ENCODE data around the gene TRIM63. TPM values are rescaled to one million over a fixed set of nuclear protein-coding genes. Genes with fewer than 3 reads are reported as not detected.
A peak's percentile ranks its signal among the peaks of the same experiment; 100 is the strongest.

TRIM63 gene
- total RNA-seq, 3 donors from 2014 or later (not counting 1 experiment from before 2014, with no cell fraction given), result not detected

- intact Hi-C loops (cut with micrococcal nuclease), result loop anchor here (5.0 kb wide), 1 partner anchor 110 kb away; no protein-coding TSS in a partner anchor
- DNase-seq (no peak), ATAC-seq (no peak)
- no peak for TF ChIP-seq CTCF (IDR thresholded peaks at IDR 0.05)
- Histone ChIP-seq H3K4me3 (ENCODE audit: low read length) (no peak overlapping the region), H3K27me3 (ENCODE audit: control insufficient read depth, insufficient read depth, low read length) (peaks cover 8% of the 10 kb centered on the region), H3K36me3 (ENCODE audit: control insufficient read depth, insufficient read depth, low read length) (no peaks in the 10 kb centered on the region), H3K27ac (ENCODE audit: low read length) (no peak overlapping the region), H3K4me1 (ENCODE audit: control insufficient read depth, insufficient read depth, low read length) (peaks cover 19% of the 10 kb centered on the region), H3K9me3 (ENCODE audit: control insufficient read depth, insufficient read depth, low read length) (no peaks in the 10 kb centered on the region)
- Mint-ChIP-seq H3K27ac (no peak overlapping the region), H3K36me3 (no peaks in the 10 kb centered on the region), H3K27me3 (ENCODE audit: low read depth in 2 of 2) (peaks cover 0 to 7% of the 10 kb centered on the region in 2 donors), H3K4me3 (no peak overlapping the region), H3K4me1 (peaks cover 9 to 20% of the 10 kb centered on the region in 2 donors), H3K9me3 (no peaks in the 10 kb centered on the region)
- WGBS (ENCODE audit: insufficient coverage), result 81% methylated on average over 10 of the region's 11 CpGs
Measured at GRCh38 chr1:26036756-26037281, 30.6 kb downstream of the TRIM63 start.

- no peaks in the 10 kb centered on the region for H3K9me3 ChIP-seq (ENCODE audit: control insufficient read depth, insufficient read depth, low read length)
- H3K4me1 Mint-ChIP-seq, result peaks cover 9 to 20% of the 10 kb centered on the region in 2 donors
Measured at GRCh38 chr1:26035959-26036755, 31.3 kb downstream of the TRIM63 start.

GRCh38 chr1:26035203-26035958 is 32.0 kb downstream of the TRIM63 start:
- H3K27me3 ChIP-seq (ENCODE audit: control insufficient read depth, insufficient read depth, low read length), result peaks cover 8% of the 10 kb centered on the region
- H3K4me3 ChIP-seq (ENCODE audit: low read length), result peak overlapping the region; percentile 97
- peaks cover 0 to 11% of the 10 kb centered on the region in 2 donors for H3K27me3 Mint-ChIP-seq (ENCODE audit: low read depth in 2 of 2)
- H3K9me3 Mint-ChIP-seq, result no peaks in the 10 kb centered on the region
- peak overlapping the region; percentile 72 to 89 for H3K27ac Mint-ChIP-seq
- TF ChIP-seq CTCF (IDR thresholded peaks at IDR 0.05), result no peak
- H3K4me1 ChIP-seq (ENCODE audit: control insufficient read depth, insufficient read depth, low read length), result peaks cover 19% of the 10 kb centered on the region
- H3K9me3 ChIP-seq (ENCODE audit: control insufficient read depth, insufficient read depth, low read length), result no peaks in the 10 kb centered on the region
- no peaks in the 10 kb centered on the region for H3K36me3 ChIP-seq (ENCODE audit: control insufficient read depth, insufficient read depth, low read length)
- intact Hi-C loops (cut with micrococcal nuclease), result loop anchor here (5.0 kb wide), 1 partner anchor 112 kb away; no protein-coding TSS in a partner anchor
- ATAC-seq, result peak; percentile 93 to 96 (median 95)
- H3K36me3 Mint-ChIP-seq, result no peaks in the 10 kb centered on the region
- H3K4me3 Mint-ChIP-seq, result peak overlapping the region; percentile 97
- peak overlapping the region; percentile 43 for H3K27ac ChIP-seq (ENCODE audit: low read length)
- under 1% methylated on average over 60 of the region's 60 CpGs for WGBS (ENCODE audit: insufficient coverage)
- peaks cover 9 to 20% of the 10 kb centered on the region in 2 donors for H3K4me1 Mint-ChIP-seq
- DNase-seq, result peak; percentile 89 to 96

More at GRCh38 chr1:26035959-26036755, 31.3 kb downstream of the TRIM63 start:
- no peaks in the 10 kb centered on the region for H3K36me3 ChIP-seq (ENCODE audit: control insufficient read depth, insufficient read depth, low read length)
- Mint-ChIP-seq H3K27me3 (ENCODE audit: low read depth in 2 of 2) (peaks cover 0 to 8% of the 10 kb centered on the region in 2 donors), H3K27ac (peak overlapping the region; percentile 72 to 89), H3K4me3 (peak overlapping the region; percentile 97), H3K36me3 (no peaks in the 10 kb centered on the region), H3K9me3 (no peaks in the 10 kb centered on the region)
- peaks cover 19% of the 10 kb centered on the region for H3K4me1 ChIP-seq (ENCODE audit: control insufficient read depth, insufficient read depth, low read length)
- H3K4me3 ChIP-seq (ENCODE audit: low read length), result peak overlapping the region; percentile 97
- peaks cover 8% of the 10 kb centered on the region for H3K27me3 ChIP-seq (ENCODE audit: control insufficient read depth, insufficient read depth, low read length)
- intact Hi-C loops (cut with micrococcal nuclease), result loop anchor here (5.0 kb wide), 1 partner anchor 111 kb away; no protein-coding TSS in a partner anchor
- peak; percentile 99 for TF ChIP-seq CTCF (IDR thresholded peaks at IDR 0.05)
- 15% methylated on average over 39 of the region's 39 CpGs for WGBS (ENCODE audit: insufficient coverage)
- H3K27ac ChIP-seq (ENCODE audit: low read length), result no peak overlapping the region
- DNase-seq, result peak; percentile 81 to 87
- ATAC-seq, result peak; percentile 74 to 91 (median 76)
